DND-41 (cell line): Measurements from ENCODE around the gene MACROD2.

Experiments
- EZH2 ChIP-seq: IDR thresholded peaks from 3 replicates; pipeline ENCODE4 v1.6.1; 2012; ENCODE audit warnings: borderline replicate concordance, low read depth, mild to moderate bottlenecking, moderate library complexity, low read length, inconsistent platforms; ENCODE audit not compliant: severe bottlenecking
- TF ChIP-seq, protein P1 (sequence below): IDR thresholded peaks from 2 replicates; pipeline ENCODE4 v1.5.1; 2012; ENCODE audit warnings: borderline replicate concordance, low read length, moderate library complexity, mild to moderate bottlenecking; ENCODE audit not compliant: poor library complexity, severe bottlenecking; ENCODE audit errors: extremely low read depth

DNA sequence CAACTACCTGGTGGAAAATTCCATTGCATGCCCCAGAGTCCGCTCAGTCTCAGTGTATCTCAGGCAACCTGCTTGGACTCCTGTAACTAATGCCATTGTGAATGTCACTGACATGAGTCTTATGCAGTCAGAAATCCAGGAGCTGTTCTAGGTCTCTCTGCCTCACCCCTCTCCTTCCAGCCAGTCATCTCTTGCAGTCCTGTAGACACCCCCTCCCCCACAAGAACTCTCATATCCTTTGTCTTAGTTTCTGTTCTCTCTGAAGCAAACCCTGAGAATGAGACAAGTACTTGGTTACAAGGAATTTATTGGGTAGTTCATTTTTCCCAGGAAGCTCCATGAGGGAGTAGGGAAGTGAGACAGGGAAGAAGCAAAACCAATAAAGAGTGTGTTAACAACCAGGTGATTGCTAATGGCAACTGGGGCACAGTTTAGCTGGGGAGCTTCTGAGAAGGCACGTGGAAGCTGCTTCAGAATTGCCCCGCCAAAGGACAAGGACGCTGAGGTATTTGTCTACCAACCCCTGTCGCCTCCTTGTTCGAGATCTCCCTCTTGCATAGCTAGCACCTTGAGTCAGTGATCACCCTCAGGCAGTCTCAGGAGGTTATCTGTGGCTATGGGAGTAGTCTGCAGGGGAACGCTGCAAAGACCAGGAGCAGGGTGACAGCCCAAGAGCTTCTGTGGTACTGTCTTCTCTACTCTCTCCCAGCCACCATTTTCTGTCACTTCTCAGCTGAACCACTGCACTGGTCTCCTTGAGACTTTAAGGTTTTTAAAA lies 1253.5 kb downstream of the MACROD2 start:
- TF ChIP-seq EZH2, result no peak
- TF ChIP-seq, protein P1, sequence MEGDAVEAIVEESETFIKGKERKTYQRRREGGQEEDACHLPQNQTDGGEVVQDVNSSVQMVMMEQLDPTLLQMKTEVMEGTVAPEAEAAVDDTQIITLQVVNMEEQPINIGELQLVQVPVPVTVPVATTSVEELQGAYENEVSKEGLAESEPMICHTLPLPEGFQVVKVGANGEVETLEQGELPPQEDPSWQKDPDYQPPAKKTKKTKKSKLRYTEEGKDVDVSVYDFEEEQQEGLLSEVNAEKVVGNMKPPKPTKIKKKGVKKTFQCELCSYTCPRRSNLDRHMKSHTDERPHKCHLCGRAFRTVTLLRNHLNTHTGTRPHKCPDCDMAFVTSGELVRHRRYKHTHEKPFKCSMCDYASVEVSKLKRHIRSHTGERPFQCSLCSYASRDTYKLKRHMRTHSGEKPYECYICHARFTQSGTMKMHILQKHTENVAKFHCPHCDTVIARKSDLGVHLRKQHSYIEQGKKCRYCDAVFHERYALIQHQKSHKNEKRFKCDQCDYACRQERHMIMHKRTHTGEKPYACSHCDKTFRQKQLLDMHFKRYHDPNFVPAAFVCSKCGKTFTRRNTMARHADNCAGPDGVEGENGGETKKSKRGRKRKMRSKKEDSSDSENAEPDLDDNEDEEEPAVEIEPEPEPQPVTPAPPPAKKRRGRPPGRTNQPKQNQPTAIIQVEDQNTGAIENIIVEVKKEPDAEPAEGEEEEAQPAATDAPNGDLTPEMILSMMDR, result no peak
